Tibial nerve (tissue), 4 donors: Measurements from ENCODE around the gene SAMD8. TPM values are rescaled to one million over a fixed set of nuclear protein-coding genes. Genes with fewer than 3 reads are reported as not detected.
"Not testable (repeated sequence)": the region's sequence is repeated elsewhere in the genome, so short reads cannot be mapped to it uniquely, and the experiment has no call there.

Experiments used
- DNase-seq, 2 donors: peaks; one replicate each; pipeline ENCODE4 v3.0.0-alpha.2; 2019; ENCODE audit warnings: low spot score in 2 of 2
- H3K27ac ChIP-seq, 4 donors: fragments of 200-600 bp; sonication (generic) in 3 of 4; one replicate each; pipeline ENCODE4 v1.5.1; 2017 to 2019; ENCODE audit warnings: mild to moderate bottlenecking in 1 of 4
- H3K27me3 ChIP-seq, 2 donors: fragments of 200-600 bp; sonication (generic) in 1 of 2; one replicate each; pipeline versions ENCODE4 v1.5.1 to v1.6.0; 2017 to 2019
- H3K36me3 ChIP-seq, 3 donors: fragments of 200-600 bp; sonication (generic); one replicate each; pipeline ENCODE4 v1.5.1; 2018 to 2019
- H3K4me1 ChIP-seq, 4 donors: fragments of 200-600 bp; sonication (generic) in 3 of 4; one replicate each; pipeline ENCODE4 v1.5.1; 2017 to 2019
- H3K4me3 ChIP-seq, 4 donors: fragments of 200-600 bp; sonication (generic) in 3 of 4; one replicate each; pipeline ENCODE4 v1.5.1; 2017 to 2019; ENCODE audit warnings: mild to moderate bottlenecking in 1 of 4, moderate library complexity in 1 of 4
- H3K9me3 ChIP-seq, 4 donors: fragments of 200-600 bp; sonication (generic) in 3 of 4; one replicate each; pipeline ENCODE4 v1.5.1; 2017 to 2019
- CTCF ChIP-seq, 5 experiments: fragments of 200-600 bp in 3 of 5; fragments of 450-650 bp in 2 of 5; sonication (generic) in 3 of 5; IDR thresholded peaks; one replicate each; pipeline ENCODE4 v1.5.1; 2016 to 2019; ENCODE audit warnings: antibody characterized with exemption in 5 of 5, mild to moderate bottlenecking in 3 of 5, moderate library complexity in 2 of 5
- EP300 ChIP-seq, 2 donors: sonication (generic); formaldehyde crosslinking; IDR thresholded peaks; one replicate each; pipeline ENCODE4 v1.6.1; 2017; ENCODE audit warnings: antibody characterized with exemption in 2 of 2, mild to moderate bottlenecking in 1 of 2
- POLR2A ChIP-seq, 2 donors: fragments of 450-650 bp; IDR thresholded peaks; one replicate each; pipeline ENCODE4 v1.6.1; 2017; ENCODE audit warnings: antibody characterized with exemption in 2 of 2, mild to moderate bottlenecking in 2 of 2, moderate library complexity in 2 of 2
- WGBS, 2 donors: methylation state at CpG; one replicate each; pipeline ENCODE4 v1.1.5; 2018; 5-methylcytosine and 5-hydroxymethylcytosine counted together
- total RNA-seq, 4 donors: library from RNA; depleted of rRNA; stranded (reverse); fragments of >200 nt; gene quantifications; one replicate each; pipeline ENCODE4 v1.1.0, GENCODE V29; 2016

Gene SAMD8
- total RNA-seq, 4 donors from 2014 or later = 46.5 to 62.0 (median 56.7) TPM

- no peak for TF ChIP-seq POLR2A (IDR thresholded peaks at IDR 0.05)
- no peak overlapping the region for H3K27ac ChIP-seq
- DNase-seq = no peak
- H3K27me3 ChIP-seq = no peaks in the 10 kb centered on the region
- H3K36me3 ChIP-seq = no peaks in the 10 kb centered on the region
- 86 to 89% methylated on average over 5 of the region's 5 CpGs for WGBS, 2 donors
- H3K4me3 ChIP-seq = no peak overlapping the region
- H3K4me1 ChIP-seq = peaks cover 0 to 12% (median 0%) of the 10 kb centered on the region in 4 donors
- no peaks in the 10 kb centered on the region for H3K9me3 ChIP-seq
These were observed 92.3 kb downstream of the SAMD8 start for GRCh38 chr10:75203724-75204123.

GRCh38 chr10:75205908-75206307 is 94.5 kb downstream of the SAMD8 start:
- WGBS, 2 donors = 96 to 97% methylated on average over 2 of the region's 2 CpGs
- Histone ChIP-seq H3K36me3 (no peaks in the 10 kb centered on the region), H3K9me3 (no peaks in the 10 kb centered on the region), H3K27me3 (no peaks in the 10 kb centered on the region), H3K4me1 (peaks cover 0 to 16% (median 2%) of the 10 kb centered on the region in 4 donors), H3K27ac (no peak overlapping the region), H3K4me3 (no peak overlapping the region)
- TF ChIP-seq EP300 (IDR thresholded peaks at IDR 0.05) = no peak
- no peak for TF ChIP-seq POLR2A (IDR thresholded peaks at IDR 0.05)
- TF ChIP-seq CTCF (IDR thresholded peaks at IDR 0.05) = no peak
- no peak for DNase-seq

GRCh38 chr10:75206638-75207037 is 95.2 kb downstream of the SAMD8 start:
- H3K36me3 ChIP-seq, H3K4me3 ChIP-seq, DNase-seq, H3K9me3 ChIP-seq, H3K27ac ChIP-seq, H3K27me3 ChIP-seq: not testable (repeated sequence)
- peaks cover 0 to 18% (median 3%) of the 10 kb centered on the region in 4 donors for H3K4me1 ChIP-seq
- 90 to 92% methylated on average over 14 of the region's 14 CpGs for WGBS, 2 donors

GRCh38 chr10:75207079-75207856 is 95.8 kb downstream of the SAMD8 start:
- H3K4me3 ChIP-seq = no peak overlapping the region
- H3K4me1 ChIP-seq = peaks cover 5 to 24% (median 10%) of the 10 kb centered on the region in 4 donors
- H3K27me3 ChIP-seq = no peaks in the 10 kb centered on the region
- WGBS, 2 donors = 63 to 75% methylated on average over 13 of the region's 13 CpGs
- no peak for DNase-seq
- TF ChIP-seq EP300 (IDR thresholded peaks at IDR 0.05) (no peak), CTCF (IDR thresholded peaks at IDR 0.05) (no peak), POLR2A (IDR thresholded peaks at IDR 0.05) (no peak)
- H3K9me3 ChIP-seq = no peaks in the 10 kb centered on the region
- H3K36me3 ChIP-seq = peaks cover 0 to under 1% (median 0%) of the 10 kb centered on the region in 3 donors
- H3K27ac ChIP-seq = no peak overlapping the region

GRCh38 chr10:75207857-75208144 is 96.3 kb downstream of the SAMD8 start:
- no peak for DNase-seq
- Histone ChIP-seq H3K9me3 (no peaks in the 10 kb centered on the region), H3K27me3 (no peaks in the 10 kb centered on the region), H3K4me3 (no peak overlapping the region), H3K4me1 (peaks cover 5 to 24% (median 14%) of the 10 kb centered on the region in 4 donors), H3K36me3 (peaks cover 0 to 5% (median 0%) of the 10 kb centered on the region in 3 donors), H3K27ac (no peak overlapping the region)
- 95 to 100% methylated on average over 1 of the region's 1 CpG for WGBS, 2 donors
- TF ChIP-seq EP300 (IDR thresholded peaks at IDR 0.05) (no peak), CTCF (IDR thresholded peaks at IDR 0.05) (no peak), POLR2A (IDR thresholded peaks at IDR 0.05) (no peak)

- Histone ChIP-seq H3K4me1 (peaks cover 5 to 24% (median 16%) of the 10 kb centered on the region in 4 donors), H3K27me3 (no peaks in the 10 kb centered on the region), H3K9me3 (no peaks in the 10 kb centered on the region), H3K27ac (peak overlapping the region in 1 of 4 donors; percentile 52), H3K4me3 (no peak overlapping the region), H3K36me3 (peaks cover 0 to 9% (median 3%) of the 10 kb centered on the region in 3 donors)
- TF ChIP-seq POLR2A (IDR thresholded peaks at IDR 0.05) (no peak), CTCF (IDR thresholded peaks at IDR 0.05) (no peak), EP300 (IDR thresholded peaks at IDR 0.05) (no peak)
- 57 to 62% methylated on average over 4 of the region's 4 CpGs for WGBS, 2 donors
- no peak for DNase-seq
These were observed 96.7 kb downstream of the SAMD8 start for GRCh38 chr10:75208181-75208580.
